Lower lobe of right lung (tissue), 2 donors: Measurements from ENCODE around the gene DPP6. TPM values are rescaled to one million over a fixed set of nuclear protein-coding genes. Genes with fewer than 3 reads are reported as not detected.

Experiments
- ATAC-seq, 2 donors: fragments of 200-7000 bp; cut with Tn5 transposase; one replicate each; pipeline ENCODE4 v1.9.1; 2020 to 2022; ENCODE audit warnings: mild to moderate bottlenecking in 2 of 2, moderate library complexity in 2 of 2
- DNase-seq: peaks from one replicate; pipeline ENCODE4 v3.0.0-alpha.2; 2020
- H3K27ac ChIP-seq: fragments of 200-600 bp; one replicate; pipeline ENCODE4 v1.8.0; 2022
- H3K27me3 ChIP-seq: fragments of 200-600 bp; one replicate; pipeline ENCODE4 v1.8.0; 2022; ENCODE audit warnings: low read depth
- H3K36me3 ChIP-seq: fragments of 200-600 bp; one replicate; pipeline ENCODE4 v1.8.0; 2022; ENCODE audit warnings: mild to moderate bottlenecking
- H3K4me1 ChIP-seq: fragments of 200-600 bp; one replicate; pipeline ENCODE4 v1.8.0; 2022
- H3K4me3 ChIP-seq: fragments of 200-600 bp; one replicate; pipeline ENCODE4 v1.8.0; 2022; ENCODE audit warnings: mild to moderate bottlenecking
- H3K9me3 ChIP-seq: fragments of 200-600 bp; one replicate; pipeline ENCODE4 v1.8.0; 2022
- intact Hi-C: fragments of 100-400 bp; cut with DNase I; formaldehyde crosslinking; loops from one replicate; pipeline ENCODE4 v1.11.0; 2022
- total RNA-seq: library from RNA; stranded (reverse); fragmentation: NEBNext Ultra II Directional; extraction: Animal tissue kit (Norgen Biotek cat#: 25700); gene quantifications from one replicate; pipeline ENCODE4 v1.2.1, GENCODE V29; 2021
- TF ChIP-seq, protein P1 (sequence below): fragments of 200-600 bp; IDR thresholded peaks from one replicate; pipeline ENCODE4 v1.8.0; 2022; ENCODE audit warnings: antibody characterized with exemption, mild to moderate bottlenecking
- donor health status: DM: no; HTN: yes; CAD: no; lungs with severe emphysema.

Gene DPP6
- total RNA-seq, 1 donor from 2014 or later: 0.71 TPM

DNA sequence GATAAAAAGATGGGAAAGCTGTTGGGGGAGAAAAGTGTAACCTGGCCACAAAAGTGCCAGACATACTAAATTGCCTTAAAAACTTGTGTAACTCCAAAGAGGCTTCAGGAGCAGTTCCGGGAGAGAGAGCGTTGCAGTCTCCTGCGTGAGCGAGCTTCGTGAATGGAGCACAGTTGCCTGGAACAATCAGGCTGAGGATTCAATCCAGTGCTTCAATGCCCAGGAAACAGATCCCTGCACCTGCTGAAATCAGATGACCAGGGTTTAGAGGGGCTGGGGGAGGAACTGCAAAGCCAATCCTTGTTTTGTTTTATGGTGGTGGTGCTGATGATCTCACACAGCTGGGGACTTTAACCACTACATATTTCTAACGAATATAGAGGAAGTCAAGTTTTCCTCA, 398.3 kb downstream of the DPP6 start:
- DNase-seq (no peak), ATAC-seq (no peak)
- no peaks in the 10 kb centered on the region for H3K27me3 ChIP-seq
- TF ChIP-seq, protein P1, sequence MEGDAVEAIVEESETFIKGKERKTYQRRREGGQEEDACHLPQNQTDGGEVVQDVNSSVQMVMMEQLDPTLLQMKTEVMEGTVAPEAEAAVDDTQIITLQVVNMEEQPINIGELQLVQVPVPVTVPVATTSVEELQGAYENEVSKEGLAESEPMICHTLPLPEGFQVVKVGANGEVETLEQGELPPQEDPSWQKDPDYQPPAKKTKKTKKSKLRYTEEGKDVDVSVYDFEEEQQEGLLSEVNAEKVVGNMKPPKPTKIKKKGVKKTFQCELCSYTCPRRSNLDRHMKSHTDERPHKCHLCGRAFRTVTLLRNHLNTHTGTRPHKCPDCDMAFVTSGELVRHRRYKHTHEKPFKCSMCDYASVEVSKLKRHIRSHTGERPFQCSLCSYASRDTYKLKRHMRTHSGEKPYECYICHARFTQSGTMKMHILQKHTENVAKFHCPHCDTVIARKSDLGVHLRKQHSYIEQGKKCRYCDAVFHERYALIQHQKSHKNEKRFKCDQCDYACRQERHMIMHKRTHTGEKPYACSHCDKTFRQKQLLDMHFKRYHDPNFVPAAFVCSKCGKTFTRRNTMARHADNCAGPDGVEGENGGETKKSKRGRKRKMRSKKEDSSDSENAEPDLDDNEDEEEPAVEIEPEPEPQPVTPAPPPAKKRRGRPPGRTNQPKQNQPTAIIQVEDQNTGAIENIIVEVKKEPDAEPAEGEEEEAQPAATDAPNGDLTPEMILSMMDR: no peak
- H3K4me1 ChIP-seq: no peaks in the 10 kb centered on the region
- intact Hi-C loops: no loop called here
- no peaks in the 10 kb centered on the region for H3K36me3 ChIP-seq
- no peak overlapping the region for H3K4me3 ChIP-seq
- H3K27ac ChIP-seq: no peak overlapping the region
- H3K9me3 ChIP-seq: peaks cover 3% of the 10 kb centered on the region

DNA sequence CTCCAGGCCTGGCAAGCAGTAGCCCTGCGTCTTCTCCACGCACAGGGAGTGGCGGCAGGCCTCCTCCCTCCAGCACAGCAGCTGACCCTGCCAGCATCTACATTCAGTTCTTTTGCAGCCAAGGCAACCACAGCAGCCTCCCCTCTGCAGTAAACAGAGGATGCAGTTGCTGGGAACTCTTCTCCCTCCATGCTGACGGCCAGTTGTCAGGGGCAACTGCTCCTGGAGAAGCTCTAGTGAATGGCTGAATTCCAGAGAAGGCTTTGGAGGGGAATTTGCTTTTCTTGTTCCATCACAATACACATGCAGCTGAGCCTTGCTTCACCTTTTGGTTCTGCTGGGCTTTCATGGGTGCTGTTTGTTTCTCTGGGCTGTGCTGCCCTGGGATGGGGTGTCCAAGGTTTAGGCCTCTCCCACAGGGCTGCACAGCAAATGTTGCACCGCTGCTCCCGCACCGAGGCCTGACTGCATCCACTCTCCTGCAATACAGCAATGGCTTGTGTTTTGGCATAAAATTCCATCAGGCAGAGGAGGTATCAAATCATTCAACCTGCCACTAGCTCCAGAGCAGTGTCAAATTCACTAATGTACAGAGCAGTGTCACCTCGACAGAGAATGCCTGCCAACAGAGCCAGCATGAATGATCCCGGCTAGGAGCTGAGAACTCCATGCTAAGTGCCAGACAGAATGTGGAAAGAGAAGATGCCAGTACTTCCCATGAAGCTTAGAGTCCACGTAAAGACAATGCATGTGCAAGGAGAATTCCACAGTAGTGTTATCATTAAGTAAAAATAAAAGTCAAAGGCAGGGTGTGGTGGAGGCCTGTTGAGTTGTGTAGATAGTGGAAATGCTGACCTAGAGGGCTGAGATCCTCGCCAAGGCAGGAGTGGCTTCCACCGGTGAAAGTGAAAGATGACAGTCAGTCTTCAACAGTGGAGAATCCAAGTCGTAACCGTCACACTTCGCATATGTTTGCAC, 399.6 kb downstream of the DPP6 start:
- Histone ChIP-seq H3K36me3 (no peaks in the 10 kb centered on the region), H3K4me1 (no peaks in the 10 kb centered on the region), H3K27me3 (no peaks in the 10 kb centered on the region), H3K27ac (no peak overlapping the region), H3K9me3 (peaks cover 4% of the 10 kb centered on the region), H3K4me3 (no peak overlapping the region)
- DNase-seq (no peak), ATAC-seq (no peak)
- TF ChIP-seq, protein P1: no peak
- intact Hi-C loops: no loop called here

DNA sequence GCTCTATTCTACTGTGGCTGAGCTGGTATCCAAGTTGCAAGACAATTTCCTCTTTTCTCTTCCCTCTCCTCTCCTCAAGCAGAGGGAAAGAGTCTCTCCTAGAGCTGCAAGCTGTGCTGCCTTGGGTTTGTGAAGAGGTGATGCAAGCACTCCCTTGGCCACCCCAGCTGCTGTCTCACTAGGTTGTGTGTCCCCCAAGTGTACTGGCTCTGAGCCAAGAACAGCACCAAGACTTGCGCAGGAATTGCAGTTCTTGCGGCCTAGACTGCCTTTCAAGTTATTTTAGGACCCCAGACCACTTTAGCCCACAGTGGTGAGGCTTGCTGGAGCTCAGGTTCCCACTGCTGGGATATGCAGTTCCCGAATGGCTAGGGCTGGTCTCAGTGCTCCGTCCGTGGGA, 411.6 kb downstream of the DPP6 start:
- TF ChIP-seq, protein P1: no peak

DNA sequence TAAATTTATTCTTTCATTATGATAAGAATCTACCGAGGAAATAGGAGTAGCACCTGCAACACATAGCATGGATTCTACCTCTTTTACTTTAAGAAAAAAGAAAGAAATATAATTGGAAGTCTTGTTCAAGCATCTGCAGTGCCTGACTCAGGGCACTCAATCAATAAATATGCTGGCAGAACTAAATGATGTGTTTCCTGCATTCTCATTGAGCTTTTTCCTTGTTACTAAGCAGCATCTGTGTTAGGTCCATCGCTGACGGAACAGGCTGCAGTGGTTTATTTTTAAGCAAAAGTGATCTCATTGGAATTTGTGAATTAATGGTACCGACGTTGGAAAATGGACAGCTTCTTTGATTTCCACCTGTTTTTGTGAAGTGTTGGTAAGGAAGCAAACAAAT, 417.5 kb downstream of the DPP6 start:
- no peaks in the 10 kb centered on the region for H3K36me3 ChIP-seq
- intact Hi-C loops: no loop called here
- H3K9me3 ChIP-seq: no peaks in the 10 kb centered on the region
- no peak overlapping the region for H3K27ac ChIP-seq
- DNase-seq (no peak), ATAC-seq (no peak)
- TF ChIP-seq, protein P1: no peak
- H3K4me1 ChIP-seq: no peaks in the 10 kb centered on the region
- H3K27me3 ChIP-seq: no peaks in the 10 kb centered on the region
- H3K4me3 ChIP-seq: no peak overlapping the region

More for the DNA sequence above, 411.6 kb downstream of the DPP6 start:
- Histone ChIP-seq H3K27ac (no peak overlapping the region), H3K4me1 (no peaks in the 10 kb centered on the region), H3K27me3 (no peaks in the 10 kb centered on the region), H3K36me3 (no peaks in the 10 kb centered on the region), H3K9me3 (peaks cover 16% of the 10 kb centered on the region), H3K4me3 (no peak overlapping the region)
- ATAC-seq (no peak), DNase-seq (no peak)
- intact Hi-C loops: no loop called here

DNA sequence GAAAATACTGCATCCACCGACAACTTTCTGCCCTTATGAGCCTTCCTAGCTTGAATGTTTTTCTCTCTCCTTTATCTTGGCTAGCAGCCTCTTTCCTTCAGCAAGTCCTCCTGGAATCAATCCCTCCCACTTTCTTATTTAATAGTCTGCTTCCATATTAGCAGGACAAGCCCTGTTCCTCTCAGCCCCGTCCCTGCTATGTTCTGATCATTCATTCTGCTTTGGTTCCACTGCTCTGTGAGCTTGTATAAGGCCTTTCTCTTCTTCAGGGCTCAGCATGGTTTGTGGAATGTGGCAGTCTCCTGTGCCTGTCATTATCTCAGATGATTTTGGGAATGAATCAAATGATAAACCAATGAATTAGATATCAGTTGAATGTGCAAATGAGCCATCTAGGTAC, 420.1 kb downstream of the DPP6 start:
- ATAC-seq: no peak
- intact Hi-C loops: no loop called here
- TF ChIP-seq, protein P1: no peak

More for the DNA sequence above, 420.1 kb downstream of the DPP6 start:
- no peak overlapping the region for H3K4me3 ChIP-seq
- H3K9me3 ChIP-seq: no peaks in the 10 kb centered on the region
- H3K27ac ChIP-seq: no peak overlapping the region
- no peaks in the 10 kb centered on the region for H3K27me3 ChIP-seq
- no peaks in the 10 kb centered on the region for H3K4me1 ChIP-seq
- no peak for DNase-seq
- no peaks in the 10 kb centered on the region for H3K36me3 ChIP-seq
